Neural cell (in vitro differentiated cells): Measurements from ENCODE around the gene FCHO2. TPM values are rescaled to one million over a fixed set of nuclear protein-coding genes. Genes with fewer than 3 reads are reported as not detected.

ENCODE experiments used
- H2AFZ ChIP-seq: fragments of 200-600, 300-800 bp; sonication (generic), shearing (Covaris generic); 2 replicates; pipeline ENCODE4 v1.6.0; 2014; ENCODE audit warnings: low read depth, mild to moderate bottlenecking, antibody characterized with exemption, low read length, moderate library complexity
- H3F3A ChIP-seq: fragments of 200-600 bp; shearing (Covaris generic); 2 replicates; pipeline ENCODE4 v1.6.1; 2016; ENCODE audit warnings: mild to moderate bottlenecking, moderate library complexity, mixed read lengths, antibody characterized with exemption, low read length; ENCODE audit not compliant: insufficient read depth, poor library complexity, severe bottlenecking
- H3K27ac ChIP-seq: fragments of 200-600, 300-800 bp; sonication (generic), shearing (Covaris generic); 2 replicates; pipeline ENCODE4 v1.5.1; 2014; ENCODE audit warnings: mild to moderate bottlenecking, low read length, moderate library complexity
- H3K27me3 ChIP-seq: fragments of 300-800, 200-600 bp; sonication (generic), shearing (Covaris generic); 2 replicates; pipeline ENCODE4 v1.6.0; 2014; ENCODE audit warnings: mild to moderate bottlenecking, low read depth, low read length, moderate library complexity; ENCODE audit not compliant: insufficient read depth
- H3K36me3 ChIP-seq: fragments of 300-800, 200-600 bp; sonication (generic), shearing (Covaris generic); 2 replicates; pipeline ENCODE4 v1.5.1; 2014; ENCODE audit warnings: mild to moderate bottlenecking, antibody characterized with exemption, low read length, moderate library complexity; ENCODE audit not compliant: insufficient read depth
- H3K4me2 ChIP-seq: fragments of 300-800, 200-600 bp; sonication (generic), shearing (Covaris generic); 2 replicates; pipeline ENCODE4 v1.6.0; 2014; ENCODE audit warnings: mild to moderate bottlenecking, low read length
- H3K4me3 ChIP-seq: fragments of 300-800, 200-600 bp; sonication (generic), shearing (Covaris generic); 2 replicates; pipeline ENCODE4 v1.5.1; 2014; ENCODE audit warnings: mild to moderate bottlenecking, low read length, moderate library complexity
- H3K79me2 ChIP-seq: fragments of 200-600 bp; shearing (Covaris generic); replicated peaks from 2 replicates; pipeline ENCODE4 v1.6.0; 2014; ENCODE audit warnings: mild to moderate bottlenecking, low read length, moderate library complexity; ENCODE audit not compliant: insufficient read depth
- H3K9ac ChIP-seq: fragments of 300-800, 200-600 bp; sonication (generic), shearing (Covaris generic); 2 replicates; pipeline ENCODE4 v1.6.1; 2016; ENCODE audit warnings: mild to moderate bottlenecking, low read length, mixed read lengths
- H3K9me2 ChIP-seq: fragments of 200-600 bp; shearing (Covaris generic); 2 replicates; pipeline ENCODE4 v1.6.1; 2016; ENCODE audit warnings: mild to moderate bottlenecking, low read length, mixed read lengths; ENCODE audit not compliant: insufficient read depth
- H3K9me3 ChIP-seq: fragments of 200-600, 300-800 bp; sonication (generic), shearing (Covaris generic); 2 replicates; pipeline ENCODE4 v1.6.1; 2016; ENCODE audit warnings: mild to moderate bottlenecking, mixed run types, low read length, moderate library complexity, mixed read lengths
- H4K20me1 ChIP-seq: fragments of 200-600 bp; shearing (Covaris generic); 2 replicates; pipeline ENCODE4 v1.6.1; 2016; ENCODE audit warnings: mild to moderate bottlenecking, mixed run types; ENCODE audit not compliant: insufficient read depth
- EP300 ChIP-seq: fragments of 450-650 bp; conservative IDR thresholded peaks from 2 replicates; pipeline ENCODE4 v1.6.1; 2014; ENCODE audit warnings: antibody characterized with exemption, mild to moderate bottlenecking, moderate library complexity; ENCODE audit not compliant: poor library complexity, severe bottlenecking
- EZH2 ChIP-seq: fragments of 200-600, 300-800 bp; shearing (Covaris generic), sonication (generic); IDR thresholded peaks from 2 replicates; pipeline ENCODE4 v1.6.1; 2014; ENCODE audit warnings: antibody characterized with exemption, low read length, borderline replicate concordance, mild to moderate bottlenecking; ENCODE audit not compliant: insufficient read depth, poor library complexity, severe bottlenecking
- MXI1 ChIP-seq: fragments of 450-650 bp; conservative IDR thresholded peaks from 2 replicates; pipeline ENCODE4 v1.6.1; 2014; ENCODE audit warnings: antibody characterized with exemption, mild to moderate bottlenecking; ENCODE audit not compliant: poor library complexity, severe bottlenecking
- POLR2AphosphoS5 ChIP-seq: IDR thresholded peaks from 2 replicates; pipeline ENCODE4 v1.6.1; 2012
- RAD21 ChIP-seq: fragments of 450-650 bp; conservative IDR thresholded peaks from 2 replicates; pipeline ENCODE4 v1.6.1; 2014; ENCODE audit warnings: antibody characterized with exemption, mild to moderate bottlenecking, moderate library complexity
- SMC3 ChIP-seq: fragments of 450-650 bp; conservative IDR thresholded peaks from 2 replicates; pipeline ENCODE4 v1.6.1; 2014; ENCODE audit warnings: antibody characterized with exemption, mild to moderate bottlenecking, moderate library complexity; ENCODE audit not compliant: poor library complexity
- TAF1 ChIP-seq: IDR thresholded peaks from 2 replicates; pipeline ENCODE4 v1.6.1; 2012; ENCODE audit warnings: low read depth
- polyA plus RNA-seq: library from polyadenylated mRNA; depleted of rRNA; stranded (reverse); fragments of >200 nt; gene quantifications from 2 replicates; pipeline ENCODE4 v1.2.3, GENCODE V29; 2014
- TF ChIP-seq, protein P1 (sequence below): IDR thresholded peaks from 2 replicates; pipeline ENCODE4 v1.6.1; 2012; ENCODE audit warnings: borderline replicate concordance
- TF ChIP-seq, protein P2 (sequence below): fragments of 450-650 bp; IDR thresholded peaks from 2 replicates; pipeline ENCODE4 v1.5.1; 2014; ENCODE audit warnings: antibody characterized with exemption, mild to moderate bottlenecking, moderate library complexity; ENCODE audit not compliant: poor library complexity, severe bottlenecking

The FCHO2 gene
- polyA plus RNA-seq, 1 donor from 2014 or later = 24.3 TPM

DNA sequence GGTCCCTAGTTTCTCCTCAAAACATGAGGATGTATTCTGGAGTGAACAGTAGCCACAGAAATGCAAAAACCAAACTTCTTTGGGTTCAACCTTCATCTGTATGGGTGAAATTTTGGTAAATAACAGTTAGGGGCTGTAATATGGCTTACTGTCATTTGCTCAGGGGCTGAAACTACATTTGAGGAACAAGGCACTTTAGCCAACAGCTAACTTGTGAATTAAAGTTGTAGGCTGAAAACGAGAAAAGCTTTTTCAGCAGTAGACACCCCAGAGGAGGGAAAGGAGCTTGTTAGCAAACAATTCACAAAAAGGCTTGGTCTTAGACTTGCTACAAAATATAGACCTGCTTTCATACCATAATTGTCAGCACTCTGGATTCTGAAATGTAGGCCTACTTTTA, 171.1 kb downstream of the FCHO2 start:
- Histone ChIP-seq H3K4me3 (no peak overlapping the region), H3K27ac (no peak overlapping the region)

DNA sequence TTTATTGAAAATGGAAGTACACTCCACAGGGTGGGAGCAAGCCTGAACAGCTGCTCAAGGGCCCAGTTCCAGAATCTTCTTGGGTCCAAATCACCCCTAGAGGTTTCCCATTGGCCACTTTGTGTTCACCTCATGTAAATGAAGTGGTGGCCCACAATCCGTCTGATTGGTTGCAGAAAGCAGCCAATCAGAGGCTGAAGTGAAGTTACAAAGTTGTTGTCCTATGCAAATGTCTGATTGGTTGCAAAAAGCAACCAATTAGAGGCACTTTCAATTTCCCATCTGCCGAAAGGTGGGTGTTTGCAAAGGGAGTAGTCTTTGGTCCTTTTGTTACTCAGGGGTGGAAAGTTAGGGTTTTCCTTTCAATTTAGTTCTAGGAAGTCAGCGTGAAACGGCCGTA, 173.3 kb downstream of the FCHO2 start:
- Histone ChIP-seq H3K79me2 (no peaks in the 10 kb centered on the region), H3F3A (no peaks in the 10 kb centered on the region), H3K9me2 (no peaks in the 10 kb centered on the region), H3K4me2 (no peak overlapping the region), H4K20me1 (no peaks in the 10 kb centered on the region), H2AFZ (no peak overlapping the region), H3K27ac (no peak overlapping the region), H3K9ac (no peak overlapping the region), H3K4me3 (no peak overlapping the region), H3K9me3 (no peaks in the 10 kb centered on the region), H3K36me3 (no peaks in the 10 kb centered on the region), H3K27me3 (no peaks in the 10 kb centered on the region)
- TF ChIP-seq, protein P1, sequence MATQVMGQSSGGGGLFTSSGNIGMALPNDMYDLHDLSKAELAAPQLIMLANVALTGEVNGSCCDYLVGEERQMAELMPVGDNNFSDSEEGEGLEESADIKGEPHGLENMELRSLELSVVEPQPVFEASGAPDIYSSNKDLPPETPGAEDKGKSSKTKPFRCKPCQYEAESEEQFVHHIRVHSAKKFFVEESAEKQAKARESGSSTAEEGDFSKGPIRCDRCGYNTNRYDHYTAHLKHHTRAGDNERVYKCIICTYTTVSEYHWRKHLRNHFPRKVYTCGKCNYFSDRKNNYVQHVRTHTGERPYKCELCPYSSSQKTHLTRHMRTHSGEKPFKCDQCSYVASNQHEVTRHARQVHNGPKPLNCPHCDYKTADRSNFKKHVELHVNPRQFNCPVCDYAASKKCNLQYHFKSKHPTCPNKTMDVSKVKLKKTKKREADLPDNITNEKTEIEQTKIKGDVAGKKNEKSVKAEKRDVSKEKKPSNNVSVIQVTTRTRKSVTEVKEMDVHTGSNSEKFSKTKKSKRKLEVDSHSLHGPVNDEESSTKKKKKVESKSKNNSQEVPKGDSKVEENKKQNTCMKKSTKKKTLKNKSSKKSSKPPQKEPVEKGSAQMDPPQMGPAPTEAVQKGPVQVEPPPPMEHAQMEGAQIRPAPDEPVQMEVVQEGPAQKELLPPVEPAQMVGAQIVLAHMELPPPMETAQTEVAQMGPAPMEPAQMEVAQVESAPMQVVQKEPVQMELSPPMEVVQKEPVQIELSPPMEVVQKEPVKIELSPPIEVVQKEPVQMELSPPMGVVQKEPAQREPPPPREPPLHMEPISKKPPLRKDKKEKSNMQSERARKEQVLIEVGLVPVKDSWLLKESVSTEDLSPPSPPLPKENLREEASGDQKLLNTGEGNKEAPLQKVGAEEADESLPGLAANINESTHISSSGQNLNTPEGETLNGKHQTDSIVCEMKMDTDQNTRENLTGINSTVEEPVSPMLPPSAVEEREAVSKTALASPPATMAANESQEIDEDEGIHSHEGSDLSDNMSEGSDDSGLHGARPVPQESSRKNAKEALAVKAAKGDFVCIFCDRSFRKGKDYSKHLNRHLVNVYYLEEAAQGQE = no peak
- TF ChIP-seq POLR2AphosphoS5 = no peak
- TF ChIP-seq EZH2 = no peak
- no peak for TF ChIP-seq SMC3
- TF ChIP-seq, protein P2, sequence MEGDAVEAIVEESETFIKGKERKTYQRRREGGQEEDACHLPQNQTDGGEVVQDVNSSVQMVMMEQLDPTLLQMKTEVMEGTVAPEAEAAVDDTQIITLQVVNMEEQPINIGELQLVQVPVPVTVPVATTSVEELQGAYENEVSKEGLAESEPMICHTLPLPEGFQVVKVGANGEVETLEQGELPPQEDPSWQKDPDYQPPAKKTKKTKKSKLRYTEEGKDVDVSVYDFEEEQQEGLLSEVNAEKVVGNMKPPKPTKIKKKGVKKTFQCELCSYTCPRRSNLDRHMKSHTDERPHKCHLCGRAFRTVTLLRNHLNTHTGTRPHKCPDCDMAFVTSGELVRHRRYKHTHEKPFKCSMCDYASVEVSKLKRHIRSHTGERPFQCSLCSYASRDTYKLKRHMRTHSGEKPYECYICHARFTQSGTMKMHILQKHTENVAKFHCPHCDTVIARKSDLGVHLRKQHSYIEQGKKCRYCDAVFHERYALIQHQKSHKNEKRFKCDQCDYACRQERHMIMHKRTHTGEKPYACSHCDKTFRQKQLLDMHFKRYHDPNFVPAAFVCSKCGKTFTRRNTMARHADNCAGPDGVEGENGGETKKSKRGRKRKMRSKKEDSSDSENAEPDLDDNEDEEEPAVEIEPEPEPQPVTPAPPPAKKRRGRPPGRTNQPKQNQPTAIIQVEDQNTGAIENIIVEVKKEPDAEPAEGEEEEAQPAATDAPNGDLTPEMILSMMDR = no peak
- no peak for TF ChIP-seq MXI1

More for the DNA sequence above, 171.1 kb downstream of the FCHO2 start:
- Histone ChIP-seq H3K4me2 (no peak overlapping the region), H3F3A (no peaks in the 10 kb centered on the region), H3K9ac (no peak overlapping the region), H3K9me3 (no peaks in the 10 kb centered on the region), H4K20me1 (no peaks in the 10 kb centered on the region), H3K79me2 (no peaks in the 10 kb centered on the region), H3K36me3 (no peaks in the 10 kb centered on the region), H3K27me3 (peaks cover 15% of the 10 kb centered on the region), H2AFZ (no peak overlapping the region), H3K9me2 (no peaks in the 10 kb centered on the region)
- TF ChIP-seq, protein P2 = no peak
- TF ChIP-seq SMC3 = no peak
- no peak for TF ChIP-seq MXI1
- TF ChIP-seq EP300 = no peak
- TF ChIP-seq EZH2 = no peak
- TF ChIP-seq TAF1 = no peak
- TF ChIP-seq POLR2AphosphoS5 = no peak
- no peak for TF ChIP-seq RAD21
- TF ChIP-seq, protein P1 = no peak
